Neural progenitor cell (in vitro differentiated cells): Measurements from ENCODE around the gene CPM. TPM values are rescaled to one million over a fixed set of nuclear protein-coding genes. Genes with fewer than 3 reads are reported as not detected.
"Not testable (repeated sequence)": the region's sequence is repeated elsewhere in the genome, so short reads cannot be mapped to it uniquely, and the experiment has no call there.

Experiments used
- DNase-seq: peaks from one replicate; pipeline ENCODE4 v3.0.0-alpha.2; 2016; ENCODE audit warnings: low spot score
- H2AFZ ChIP-seq: fragments of 200-600 bp; sonication (generic); replicated peaks from 2 replicates; pipeline ENCODE4 v1.6.1; 2016; ENCODE audit warnings: antibody characterized with exemption
- H3F3A ChIP-seq: fragments of 200-600 bp; sonication (generic); 2 replicates; pipeline ENCODE4 v1.6.1; 2016; ENCODE audit warnings: antibody characterized with exemption, low read depth
- H3K27ac ChIP-seq: fragments of 200-600 bp; sonication (generic); 2 replicates; pipeline ENCODE4 v1.5.1; 2016; ENCODE audit warnings: mild to moderate bottlenecking
- H3K27me3 ChIP-seq: fragments of 200-600 bp; sonication (generic); 2 replicates; pipeline ENCODE4 v1.6.1; 2016; ENCODE audit warnings: mild to moderate bottlenecking, moderate library complexity
- H3K36me3 ChIP-seq: fragments of 200-600 bp; sonication (generic); 2 replicates; pipeline ENCODE4 v1.5.1; 2016
- H3K4me1 ChIP-seq: fragments of 200-600 bp; sonication (generic); 2 replicates; pipeline ENCODE4 v1.6.1; 2016; ENCODE audit warnings: mixed run types
- H3K4me2 ChIP-seq: fragments of 200-600 bp; sonication (generic); 2 replicates; pipeline ENCODE4 v1.6.1; 2016
- H3K4me3 ChIP-seq: fragments of 200-600 bp; sonication (generic); 2 replicates; pipeline ENCODE4 v1.5.1; 2016
- H3K79me2 ChIP-seq: fragments of 200-600 bp; sonication (generic); 2 replicates; pipeline ENCODE4 v1.6.1; 2016; ENCODE audit warnings: low read depth
- H3K9ac ChIP-seq: fragments of 200-600 bp; sonication (generic); 2 replicates; pipeline ENCODE4 v1.6.1; 2016
- H3K9me3 ChIP-seq: fragments of 200-600 bp; sonication (generic); 2 replicates; pipeline ENCODE4 v1.5.1; 2016; ENCODE audit warnings: low read depth
- H4K20me1 ChIP-seq: fragments of 200-600 bp; sonication (generic); 2 replicates; pipeline ENCODE4 v1.6.1; 2016; ENCODE audit warnings: low read depth
- H3K27ac Mint-ChIP-seq: 3 replicates; pipeline ENCODE4 v1.8.0; 2021; ENCODE audit warnings: mixed read lengths
- H3K27me3 Mint-ChIP-seq: 2 replicates; pipeline ENCODE4 v1.8.0; 2022; ENCODE audit warnings: low read depth, mild to moderate bottlenecking, inconsistent platforms, moderate library complexity, mixed read lengths; ENCODE audit not compliant: insufficient read depth
- H3K36me3 Mint-ChIP-seq: 3 replicates; pipeline ENCODE4 v1.8.0; 2021; ENCODE audit warnings: mixed read lengths
- H3K4me1 Mint-ChIP-seq: 3 replicates; pipeline ENCODE4 v1.8.0; 2021; ENCODE audit warnings: mixed read lengths
- H3K4me3 Mint-ChIP-seq: 3 replicates; pipeline ENCODE4 v1.8.0; 2021; ENCODE audit warnings: mild to moderate bottlenecking, moderate library complexity, mixed read lengths
- H3K9me3 Mint-ChIP-seq: 3 replicates; pipeline ENCODE4 v1.8.0; 2020; ENCODE audit warnings: mixed read lengths
- EZH2 ChIP-seq: fragments of 200-600 bp; sonication (generic); IDR thresholded peaks from 2 replicates; pipeline ENCODE4 v1.6.1; 2017; ENCODE audit warnings: antibody characterized with exemption, mild to moderate bottlenecking, moderate library complexity
- EZH2phosphoT487 ChIP-seq: fragments of 200-600 bp; sonication (generic); IDR thresholded peaks from 2 replicates; pipeline ENCODE4 v1.6.1; 2017; ENCODE audit warnings: antibody characterized with exemption
- small RNA-seq: library from RNA; depleted of rRNA; stranded (forward); fragments of <200 nt; gene quantifications from one replicate; pipeline ENCODE3, GENCODE V24; 2015
- total RNA-seq: library from RNA; depleted of rRNA; stranded (reverse); fragments of >200 nt; gene quantifications from 2 replicates; pipeline ENCODE4 v1.2.3, GENCODE V29; 2015; ENCODE audit warnings: low replicate concordance
- TF ChIP-seq, protein P1 (sequence below): fragments of 200-600 bp; sonication (generic); IDR thresholded peaks from 2 replicates; pipeline ENCODE4 v1.5.1; 2017; ENCODE audit warnings: antibody characterized with exemption, mild to moderate bottlenecking

CPM gene
- total RNA-seq, 1 donor from 2014 or later = 0.02 TPM

DNA sequence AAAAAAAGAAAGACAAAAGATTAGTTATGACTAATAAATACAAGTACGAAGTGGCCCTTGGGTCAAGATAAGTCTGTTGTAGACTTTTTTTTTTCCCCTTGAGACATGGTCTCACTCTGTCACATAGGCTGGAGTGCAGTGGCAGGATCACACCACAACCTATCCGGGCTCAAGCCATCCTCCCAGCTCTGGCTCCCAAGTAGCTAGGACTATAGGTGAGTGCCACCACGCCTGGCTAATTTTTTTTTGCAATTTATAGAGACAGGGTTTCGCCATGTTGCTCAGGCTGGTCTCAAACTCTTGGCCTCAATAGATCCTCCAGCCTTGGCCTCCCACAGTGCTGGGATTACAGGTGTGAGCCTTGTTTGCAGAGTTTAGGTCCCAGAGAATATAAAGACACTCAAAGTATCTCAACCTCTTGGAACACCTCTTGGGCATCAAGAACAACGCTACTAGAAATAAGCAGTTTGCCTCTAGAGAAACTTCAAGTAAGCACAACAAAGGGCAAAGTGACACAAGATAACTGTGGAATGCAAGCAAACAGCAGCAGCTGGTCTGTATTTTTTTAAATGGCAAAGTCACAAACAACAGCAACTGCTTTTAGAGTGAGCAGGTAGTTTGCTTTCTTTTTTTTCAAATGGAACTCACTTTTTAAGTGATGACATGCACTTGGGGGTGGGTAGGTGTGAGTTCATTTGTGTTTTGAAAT is 128.9 kb downstream of the CPM start:
- Histone ChIP-seq H3F3A (peaks cover 17% of the 10 kb centered on the region), H3K27ac (no peak overlapping the region), H3K4me2 (no peak overlapping the region), H3K4me3 (no peak overlapping the region), H3K4me1 (no peaks in the 10 kb centered on the region), H3K79me2 (peaks cover 11% of the 10 kb centered on the region), H4K20me1 (peaks cover 4% of the 10 kb centered on the region), H2AFZ (no peak overlapping the region), H3K9ac (no peak overlapping the region), H3K27me3 (no peaks in the 10 kb centered on the region), H3K36me3 (no peaks in the 10 kb centered on the region), H3K9me3 (no peaks in the 10 kb centered on the region)
- Mint-ChIP-seq H3K27me3 (peaks cover 5% of the 10 kb centered on the region), H3K4me1 (peaks cover 29% of the 10 kb centered on the region), H3K9me3 (no peaks in the 10 kb centered on the region), H3K27ac (no peak overlapping the region), H3K4me3 (no peak overlapping the region), H3K36me3 (peaks cover 4% of the 10 kb centered on the region)
- no peak for DNase-seq
- TF ChIP-seq EZH2phosphoT487 (no peak), EZH2 (no peak)
- TF ChIP-seq, protein P1, sequence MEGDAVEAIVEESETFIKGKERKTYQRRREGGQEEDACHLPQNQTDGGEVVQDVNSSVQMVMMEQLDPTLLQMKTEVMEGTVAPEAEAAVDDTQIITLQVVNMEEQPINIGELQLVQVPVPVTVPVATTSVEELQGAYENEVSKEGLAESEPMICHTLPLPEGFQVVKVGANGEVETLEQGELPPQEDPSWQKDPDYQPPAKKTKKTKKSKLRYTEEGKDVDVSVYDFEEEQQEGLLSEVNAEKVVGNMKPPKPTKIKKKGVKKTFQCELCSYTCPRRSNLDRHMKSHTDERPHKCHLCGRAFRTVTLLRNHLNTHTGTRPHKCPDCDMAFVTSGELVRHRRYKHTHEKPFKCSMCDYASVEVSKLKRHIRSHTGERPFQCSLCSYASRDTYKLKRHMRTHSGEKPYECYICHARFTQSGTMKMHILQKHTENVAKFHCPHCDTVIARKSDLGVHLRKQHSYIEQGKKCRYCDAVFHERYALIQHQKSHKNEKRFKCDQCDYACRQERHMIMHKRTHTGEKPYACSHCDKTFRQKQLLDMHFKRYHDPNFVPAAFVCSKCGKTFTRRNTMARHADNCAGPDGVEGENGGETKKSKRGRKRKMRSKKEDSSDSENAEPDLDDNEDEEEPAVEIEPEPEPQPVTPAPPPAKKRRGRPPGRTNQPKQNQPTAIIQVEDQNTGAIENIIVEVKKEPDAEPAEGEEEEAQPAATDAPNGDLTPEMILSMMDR = no peak

DNA sequence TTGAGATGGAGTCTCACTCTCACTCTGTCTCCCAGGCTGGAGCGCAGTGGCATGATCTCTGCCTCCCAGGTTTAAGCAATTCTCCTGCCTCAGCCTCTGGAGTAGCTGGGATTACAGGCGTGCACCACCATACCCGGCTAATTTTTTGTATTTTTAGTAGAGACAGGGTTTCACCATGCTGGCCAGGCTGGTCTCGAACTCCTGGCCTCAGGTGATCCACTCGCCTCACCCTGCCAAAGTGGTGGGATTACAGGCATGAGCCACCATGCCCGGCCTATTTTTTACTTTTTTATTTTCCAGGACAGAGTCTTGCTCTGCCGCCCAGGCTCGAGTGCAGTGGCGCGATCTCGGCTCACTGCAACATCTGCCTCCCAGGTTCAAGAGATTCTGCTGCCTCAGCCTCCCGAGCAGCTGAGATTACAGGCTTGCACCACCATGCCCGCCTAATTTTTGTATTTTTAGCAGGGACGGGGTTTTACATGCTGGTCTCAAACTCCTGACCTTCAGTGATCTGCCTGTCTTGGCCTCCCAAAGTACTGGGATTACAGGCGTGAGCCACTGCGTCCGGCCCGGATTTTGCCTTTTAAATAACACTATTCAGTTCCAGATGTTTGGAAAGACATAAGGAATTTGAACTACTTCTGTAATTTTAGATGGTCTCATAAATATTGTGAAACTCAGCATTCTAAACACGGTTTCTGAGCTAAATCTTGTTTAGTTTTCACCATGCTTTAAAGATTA is 129.9 kb downstream of the CPM start:
- not testable (repeated sequence) for H3K9me3 ChIP-seq, H3K27me3 ChIP-seq, H4K20me1 ChIP-seq, H3K79me2 ChIP-seq, H3K4me2 ChIP-seq, H3K9ac ChIP-seq, DNase-seq, H3K27me3 Mint-ChIP-seq, H3K4me1 ChIP-seq, H3K4me3 Mint-ChIP-seq, H3K4me3 ChIP-seq, H3K27ac Mint-ChIP-seq, H3K36me3 Mint-ChIP-seq, H3K27ac ChIP-seq, H3K9me3 Mint-ChIP-seq, H2AFZ ChIP-seq, H3K36me3 ChIP-seq
- peaks cover 25% of the 10 kb centered on the region for H3K4me1 Mint-ChIP-seq
- H3F3A ChIP-seq = peaks cover 14% of the 10 kb centered on the region

DNA sequence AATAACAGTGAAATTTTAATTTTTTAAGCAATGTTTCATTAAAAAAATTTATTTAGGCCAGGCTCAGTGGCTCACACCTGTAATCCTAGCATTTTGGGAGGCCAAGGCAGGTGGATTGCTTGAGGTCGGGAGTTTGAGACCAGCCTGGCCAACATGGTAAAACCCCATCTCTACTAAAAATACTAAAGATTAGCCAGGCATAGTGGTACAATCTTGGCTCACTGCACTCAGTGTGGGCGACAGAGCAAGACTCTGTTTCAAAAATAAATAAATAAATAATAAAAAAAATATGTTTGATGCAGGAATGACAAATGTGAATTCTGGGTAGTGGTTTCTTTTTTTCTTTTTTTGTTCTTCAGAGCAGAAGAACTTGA is 130.6 kb downstream of the CPM start:
- not testable (repeated sequence) for H3K9ac ChIP-seq, DNase-seq, H3K9me3 Mint-ChIP-seq, H3K4me1 ChIP-seq, H4K20me1 ChIP-seq, H3K4me2 ChIP-seq, H3K27ac Mint-ChIP-seq, H3F3A ChIP-seq, H3K27me3 Mint-ChIP-seq, H3K27me3 ChIP-seq, H3K9me3 ChIP-seq, H3K36me3 Mint-ChIP-seq, H3K36me3 ChIP-seq, H3K4me3 Mint-ChIP-seq, H3K27ac ChIP-seq, H3K79me2 ChIP-seq, H2AFZ ChIP-seq, H3K4me3 ChIP-seq
- peaks cover 23% of the 10 kb centered on the region for H3K4me1 Mint-ChIP-seq

Small RNA genes lying within 50 kb of the gene (small RNA-seq; reads per million reads assigned to genes)
- gene AC025423.5 = not detected
- not detected for gene RNU7-4P

Other genes with a start within 250 kb of the CPM start
- 152 and 231 TPM in 2 replicates for gene NUP107, start 246.2 kb downstream of the CPM start, total RNA-seq
- gene SLC35E3, start 187.0 kb downstream of the CPM start, total RNA-seq = 1.5 and 3.5 TPM in 2 replicates
- 47.7 and 93.8 TPM in 2 replicates for gene MDM2, start 125.0 kb downstream of the CPM start, total RNA-seq